Smooth muscle cell (in vitro differentiated cells): Measurements from ENCODE around the gene GLG1. TPM values are rescaled to one million over a fixed set of nuclear protein-coding genes. Genes with fewer than 3 reads are reported as not detected.

Source experiments
- DNase-seq: peaks from one replicate; lab custom pipeline; 2025; ENCODE audit not compliant: unreplicated experiment; lab: John Stamatoyannopoulos, UW
- H2AFZ ChIP-seq: fragments of 200-600 bp; sonication (generic); 2 replicates; pipeline ENCODE4 v1.6.0; 2016; ENCODE audit warnings: antibody characterized with exemption, low read depth, mild to moderate bottlenecking
- H3F3A ChIP-seq: fragments of 200-600 bp; sonication (generic); 2 replicates; pipeline ENCODE4 v1.6.0; 2017; ENCODE audit warnings: antibody characterized with exemption, low read depth
- H3K27ac ChIP-seq: fragments of 200-600 bp; sonication (generic); 2 replicates; pipeline ENCODE4 v1.5.1; 2016; ENCODE audit warnings: low read depth, mild to moderate bottlenecking
- H3K27me3 ChIP-seq: fragments of 200-600 bp; sonication (generic); 2 replicates; pipeline ENCODE4 v1.6.1; 2016; ENCODE audit warnings: low read depth, mild to moderate bottlenecking
- H3K36me3 ChIP-seq: fragments of 200-600 bp; sonication (generic); 2 replicates; pipeline ENCODE4 v1.5.1; 2016; ENCODE audit warnings: low read depth
- H3K4me1 ChIP-seq: fragments of 200-600 bp; sonication (generic); 2 replicates; pipeline ENCODE4 v1.5.1; 2016; ENCODE audit warnings: low read depth
- H3K4me2 ChIP-seq: fragments of 200-600 bp; sonication (generic); 2 replicates; pipeline ENCODE4 v1.6.0; 2016; ENCODE audit warnings: mild to moderate bottlenecking
- H3K4me3 ChIP-seq: fragments of 200-600 bp; sonication (generic); 2 replicates; pipeline ENCODE4 v1.5.1; 2016; ENCODE audit warnings: mild to moderate bottlenecking
- H3K79me2 ChIP-seq: fragments of 200-600 bp; sonication (generic); 2 replicates; pipeline ENCODE4 v1.6.0; 2016; ENCODE audit warnings: low read depth, mild to moderate bottlenecking
- H3K9ac ChIP-seq: fragments of 200-600 bp; sonication (generic); 2 replicates; pipeline ENCODE4 v1.6.0; 2016; ENCODE audit warnings: low read depth
- H3K9me3 ChIP-seq: fragments of 200-600 bp; sonication (generic); replicated peaks from 2 replicates; pipeline ENCODE4 v1.5.1; 2016; ENCODE audit warnings: low read depth
- H4K20me1 ChIP-seq: fragments of 200-600 bp; sonication (generic); 2 replicates; pipeline ENCODE4 v1.6.0; 2016; ENCODE audit warnings: low read depth
- WGBS: methylation state at CpG from one replicate; pipeline ENCODE4 v1.1.7; 2016; ENCODE audit warnings: low lambda C conversion rate; 5-methylcytosine and 5-hydroxymethylcytosine counted together
- polyA plus RNA-seq: library from polyadenylated mRNA; unstranded; fragments of >200 nt; fragmentation: Nextera tagmentation; extraction: Ambion mirVana; gene quantifications from 2 replicates; pipeline ENCODE4 v1.2.1, GENCODE V29; 2016
- total RNA-seq: library from RNA; depleted of rRNA; stranded (reverse); fragments of >200 nt; gene quantifications from 2 replicates; pipeline ENCODE4 v1.2.3, GENCODE V29; 2014
- TF ChIP-seq, protein P1 (sequence below): fragments of 200-600 bp; sonication (generic); IDR thresholded peaks from 2 replicates; pipeline ENCODE4 v1.5.1; 2017; ENCODE audit warnings: borderline replicate concordance, mild to moderate bottlenecking, antibody characterized with exemption; ENCODE audit not compliant: insufficient read depth, poor library complexity, severe bottlenecking

Gene GLG1
- total and polyA plus RNA-seq, 2 experiments from 2014 or later = 131 to 140 TPM

DNA sequence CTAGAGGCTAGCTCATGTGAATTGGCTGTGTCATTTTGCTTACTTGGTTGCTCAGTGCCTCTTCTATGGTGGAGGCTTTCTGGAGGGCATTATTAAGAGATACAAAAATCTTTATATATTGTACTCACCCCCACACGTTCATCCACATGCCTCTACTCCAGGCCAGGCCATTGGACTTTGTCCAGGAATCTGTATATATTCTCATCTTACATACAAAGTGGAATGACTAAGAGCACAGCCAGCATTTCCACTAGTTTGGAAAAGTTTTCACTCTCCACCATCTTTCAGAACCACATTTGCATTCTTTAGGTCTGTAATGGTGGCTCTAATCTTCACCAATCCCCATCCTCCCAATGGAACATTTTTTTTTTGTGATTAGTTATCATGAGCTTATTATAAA lies 4.8 kb upstream of the GLG1 start:
- no peak for DNase-seq
- Histone ChIP-seq H3K4me1 (no peaks in the 10 kb centered on the region), H4K20me1 (no peaks in the 10 kb centered on the region), H3F3A (no peaks in the 10 kb centered on the region), H3K9me3 (no peaks in the 10 kb centered on the region), H3K27ac (peak overlapping the region; percentile 33), H3K4me3 (no peak overlapping the region), H3K36me3 (no peaks in the 10 kb centered on the region), H3K27me3 (no peaks in the 10 kb centered on the region), H3K79me2 (peaks cover under 1% of the 10 kb centered on the region), H3K4me2 (no peak overlapping the region), H2AFZ (no peak overlapping the region), H3K9ac (no peak overlapping the region)
- TF ChIP-seq, protein P1, sequence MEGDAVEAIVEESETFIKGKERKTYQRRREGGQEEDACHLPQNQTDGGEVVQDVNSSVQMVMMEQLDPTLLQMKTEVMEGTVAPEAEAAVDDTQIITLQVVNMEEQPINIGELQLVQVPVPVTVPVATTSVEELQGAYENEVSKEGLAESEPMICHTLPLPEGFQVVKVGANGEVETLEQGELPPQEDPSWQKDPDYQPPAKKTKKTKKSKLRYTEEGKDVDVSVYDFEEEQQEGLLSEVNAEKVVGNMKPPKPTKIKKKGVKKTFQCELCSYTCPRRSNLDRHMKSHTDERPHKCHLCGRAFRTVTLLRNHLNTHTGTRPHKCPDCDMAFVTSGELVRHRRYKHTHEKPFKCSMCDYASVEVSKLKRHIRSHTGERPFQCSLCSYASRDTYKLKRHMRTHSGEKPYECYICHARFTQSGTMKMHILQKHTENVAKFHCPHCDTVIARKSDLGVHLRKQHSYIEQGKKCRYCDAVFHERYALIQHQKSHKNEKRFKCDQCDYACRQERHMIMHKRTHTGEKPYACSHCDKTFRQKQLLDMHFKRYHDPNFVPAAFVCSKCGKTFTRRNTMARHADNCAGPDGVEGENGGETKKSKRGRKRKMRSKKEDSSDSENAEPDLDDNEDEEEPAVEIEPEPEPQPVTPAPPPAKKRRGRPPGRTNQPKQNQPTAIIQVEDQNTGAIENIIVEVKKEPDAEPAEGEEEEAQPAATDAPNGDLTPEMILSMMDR = no peak
- 75% methylated on average over 1 of the region's 1 CpG for WGBS

DNA sequence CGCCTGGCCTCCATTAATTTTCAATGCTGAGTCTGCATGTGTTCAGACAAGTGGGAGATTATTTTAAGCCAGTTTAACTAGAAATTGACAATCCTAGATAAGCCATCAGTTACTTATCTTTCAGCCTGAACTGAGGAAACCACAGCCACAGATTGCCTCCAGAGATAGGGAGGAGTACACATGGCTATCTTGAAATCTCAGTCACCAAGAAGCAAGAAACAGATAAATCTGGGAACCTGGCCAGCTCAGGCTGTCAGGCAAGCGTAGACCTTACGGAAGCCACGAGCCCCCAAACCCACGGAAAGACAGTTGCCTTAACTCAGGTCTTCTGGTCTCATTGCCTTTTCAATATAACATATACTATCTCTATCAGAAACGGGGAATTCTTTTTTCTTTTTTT lies 2.0 kb upstream of the GLG1 start:
- TF ChIP-seq, protein P1 = no peak
- Histone ChIP-seq H3K27me3 (no peaks in the 10 kb centered on the region), H3K36me3 (no peaks in the 10 kb centered on the region), H3K4me2 (no peak overlapping the region), H4K20me1 (peaks cover 21% of the 10 kb centered on the region), H3K4me1 (peaks cover 20% of the 10 kb centered on the region), H3K4me3 (no peak overlapping the region), H3K27ac (no peak overlapping the region), H3K79me2 (peaks cover 29% of the 10 kb centered on the region), H3K9me3 (no peaks in the 10 kb centered on the region), H3K9ac (no peak overlapping the region), H2AFZ (no peak overlapping the region), H3F3A (no peaks in the 10 kb centered on the region)
- WGBS = 78% methylated on average over 6 of the region's 6 CpGs
- DNase-seq = no peak

DNA sequence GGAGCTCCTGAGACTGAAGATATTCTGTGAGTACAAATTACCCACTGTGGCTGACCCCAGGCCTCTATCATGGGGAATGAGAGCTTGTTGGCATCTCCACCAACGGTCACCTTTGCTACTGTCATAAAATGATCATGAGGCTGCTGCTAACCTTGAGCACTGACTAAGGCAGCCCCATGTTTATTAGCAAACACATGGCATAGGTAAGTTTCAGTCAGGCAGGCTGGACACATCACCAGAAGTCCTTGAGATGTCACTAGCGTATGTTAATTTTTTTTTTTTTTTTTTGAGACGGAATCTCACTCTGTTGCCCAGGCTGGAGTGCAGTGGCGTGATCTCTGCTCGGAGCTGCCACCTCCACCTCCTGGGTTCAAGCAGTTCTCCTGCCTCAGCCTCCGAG lies 1.5 kb upstream of the GLG1 start:
- H4K20me1 ChIP-seq = peaks cover 26% of the 10 kb centered on the region
- H3K4me3 ChIP-seq = no peak overlapping the region
- H3K27ac ChIP-seq = no peak overlapping the region
- peak overlapping the region; percentile 95 for H2AFZ ChIP-seq
- H3K4me2 ChIP-seq = no peak overlapping the region
- H3K27me3 ChIP-seq = no peaks in the 10 kb centered on the region
- TF ChIP-seq, protein P1 = no peak
- WGBS = 76% methylated on average over 6 of the region's 6 CpGs
- peaks cover 34% of the 10 kb centered on the region for H3K79me2 ChIP-seq
- no peaks in the 10 kb centered on the region for H3K36me3 ChIP-seq
- H3K9ac ChIP-seq = no peak overlapping the region
- H3K4me1 ChIP-seq = peaks cover 25% of the 10 kb centered on the region
- no peak for DNase-seq
- H3K9me3 ChIP-seq = no peaks in the 10 kb centered on the region
- no peaks in the 10 kb centered on the region for H3F3A ChIP-seq

DNA sequence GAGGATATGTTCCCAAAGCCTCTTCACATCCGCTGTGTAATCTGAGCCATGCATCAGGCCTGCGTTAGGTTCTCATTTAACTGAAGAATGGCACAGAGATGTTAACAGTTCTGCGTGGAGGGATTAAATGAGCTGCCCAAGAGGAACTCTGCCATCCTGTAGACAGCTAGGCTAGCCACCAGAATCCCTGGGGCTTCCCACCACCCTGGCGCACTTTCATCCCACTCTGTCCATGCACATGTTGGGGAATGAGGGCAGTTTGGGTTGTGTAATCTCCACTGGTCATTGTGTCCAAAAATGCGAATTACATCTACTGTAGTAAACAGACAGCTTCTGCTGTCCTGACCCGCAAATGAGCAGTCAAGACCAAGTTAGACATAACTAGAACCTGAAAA lies 1.0 kb upstream of the GLG1 start:
- DNase-seq = no peak
- peak overlapping the region; percentile 95 for H3K27ac ChIP-seq
- WGBS = 44% methylated on average over 6 of the region's 6 CpGs

More for the DNA sequence above, 1.0 kb upstream of the GLG1 start:
- Histone ChIP-seq H3K36me3 (no peaks in the 10 kb centered on the region), H3K27me3 (no peaks in the 10 kb centered on the region), H3K9ac (no peak overlapping the region), H4K20me1 (peaks cover 31% of the 10 kb centered on the region), H3K79me2 (peaks cover 39% of the 10 kb centered on the region), H3K9me3 (no peaks in the 10 kb centered on the region), H3F3A (no peaks in the 10 kb centered on the region), H3K4me3 (peak overlapping the region; percentile 99), H3K4me2 (peak overlapping the region; percentile 90), H2AFZ (peak overlapping the region; percentile 95), H3K4me1 (peaks cover 25% of the 10 kb centered on the region)
- TF ChIP-seq, protein P1 = no peak
